GM03348 (cell line): ENCODE data around the gene PEPD.

ENCODE experiments used
- DNase-seq: peaks from one replicate; pipeline ENCODE4 v3.0.0; 2012; ENCODE audit warnings: low spot score

Gene PEPD

DNA sequence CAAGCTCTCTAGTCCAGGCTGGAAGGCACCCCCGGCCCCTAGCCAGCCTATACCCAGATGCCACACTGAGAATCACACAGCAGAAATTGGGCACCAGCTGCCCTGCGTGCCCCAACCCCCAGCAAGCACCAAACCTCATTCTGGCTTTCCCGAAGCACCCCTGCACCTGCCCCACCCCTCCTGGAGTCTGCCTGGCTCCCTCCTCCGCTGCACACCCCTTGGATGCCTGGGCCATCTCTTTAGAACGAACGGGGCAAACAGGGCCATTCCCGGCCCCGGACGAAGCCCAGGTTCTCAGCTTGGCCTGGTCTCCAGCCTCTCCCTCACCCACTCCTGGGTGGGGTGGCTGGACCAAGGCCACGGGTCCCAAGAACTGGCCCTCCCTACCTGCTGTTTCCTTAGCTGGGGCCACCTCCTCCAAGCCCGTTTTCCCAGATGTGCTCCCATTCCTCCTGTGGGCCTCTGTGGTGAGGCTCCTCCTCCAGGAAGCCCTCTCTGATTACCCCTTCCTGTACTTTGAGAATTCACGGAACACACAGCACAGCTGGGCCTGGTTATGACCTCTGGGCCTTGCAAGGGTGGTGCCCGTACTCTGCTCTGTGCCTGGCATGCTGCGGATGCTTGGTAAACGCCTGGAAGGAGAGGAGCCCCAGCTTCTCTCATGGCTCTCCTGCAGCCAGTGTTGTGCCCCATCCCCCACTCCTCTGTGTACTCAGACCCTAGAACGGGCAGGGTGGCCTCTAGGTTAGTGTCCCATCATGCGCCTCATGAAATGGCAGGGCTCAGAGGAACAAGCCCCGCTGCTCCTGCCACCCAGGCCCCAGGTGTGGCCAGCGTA is 126.6 kb downstream of the PEPD start:
- no peak for DNase-seq

DNA sequence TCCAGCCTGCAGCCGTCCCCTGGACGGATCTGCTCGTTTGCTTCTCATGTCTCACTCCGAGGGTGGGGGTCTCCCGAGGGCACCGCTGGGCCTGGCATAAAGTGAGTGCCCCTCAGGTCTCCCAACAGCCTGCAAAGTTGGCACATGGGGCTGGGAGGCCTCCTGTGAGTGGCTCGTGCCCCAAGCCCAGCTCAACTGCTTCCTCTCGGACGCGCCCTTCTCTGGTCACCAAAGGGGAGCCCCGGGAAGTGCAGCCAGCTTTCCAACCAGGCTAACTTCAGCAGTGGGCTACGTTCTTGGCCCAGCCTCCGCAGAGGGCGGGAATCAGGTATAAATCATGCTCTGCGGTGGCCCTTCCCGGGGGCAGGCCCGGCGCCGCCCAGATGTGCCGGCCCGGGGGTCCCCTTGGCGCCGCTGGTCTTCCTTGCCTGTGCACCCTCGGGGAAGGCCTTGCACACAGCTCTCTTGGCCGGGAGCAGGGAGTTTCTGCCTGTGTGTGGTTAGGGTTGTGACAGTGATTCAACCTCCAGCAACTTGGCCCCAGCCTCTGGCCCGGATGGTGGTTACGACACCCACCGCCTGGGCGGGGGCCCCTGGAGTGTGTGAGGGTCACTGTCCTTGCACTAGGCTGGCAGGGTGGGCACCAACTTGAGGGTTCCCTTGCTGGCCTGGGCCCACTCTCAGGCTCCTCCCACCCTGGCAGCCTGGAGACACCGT is 127.4 kb downstream of the PEPD start:
- DNase-seq: peak; percentile 95

GRCh38 chr19:33393286-33394005 is 128.1 kb downstream of the PEPD start:
- DNase-seq: no peak

GRCh38 chr19:33392341-33393285 is 129.0 kb downstream of the PEPD start:
- DNase-seq: no peak

GRCh38 chr19:33391631-33392249 is 129.9 kb downstream of the PEPD start:
- DNase-seq: no peak

DNA sequence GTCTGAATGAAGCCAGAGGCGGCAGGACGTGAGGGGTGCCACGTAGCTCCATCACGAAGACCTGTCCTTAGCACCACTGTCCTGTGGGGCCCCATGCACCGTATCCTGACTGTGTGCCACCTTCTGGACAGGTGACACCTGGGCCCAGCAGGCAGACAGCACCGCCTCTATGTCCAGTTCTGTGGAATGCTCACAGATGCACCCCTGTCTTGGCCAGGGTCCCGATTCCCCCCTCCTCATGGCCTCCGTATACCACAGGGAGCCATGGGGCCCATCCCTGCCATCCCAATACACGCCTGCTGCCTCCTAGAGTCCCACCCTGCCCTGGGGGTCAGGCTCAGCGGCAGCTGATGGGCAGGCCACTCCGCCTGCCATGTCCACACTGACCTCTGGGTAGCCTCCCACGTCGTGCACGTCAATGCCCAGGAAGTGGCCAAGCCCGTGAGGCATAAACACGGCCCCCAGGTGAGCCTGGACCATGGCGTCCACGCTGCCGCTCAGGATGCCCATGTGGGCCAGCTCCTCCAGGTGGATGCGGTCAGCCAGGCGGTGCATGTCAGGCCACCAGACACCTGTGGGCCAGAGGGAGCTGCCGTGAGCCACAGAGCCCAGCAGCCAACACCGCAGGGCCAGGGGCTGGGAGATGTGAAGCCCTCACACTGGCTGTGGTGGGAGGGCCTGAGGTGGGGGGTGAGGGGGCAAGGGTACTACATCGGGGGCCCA is 130.5 kb downstream of the PEPD start:
- no peak for DNase-seq

DNA sequence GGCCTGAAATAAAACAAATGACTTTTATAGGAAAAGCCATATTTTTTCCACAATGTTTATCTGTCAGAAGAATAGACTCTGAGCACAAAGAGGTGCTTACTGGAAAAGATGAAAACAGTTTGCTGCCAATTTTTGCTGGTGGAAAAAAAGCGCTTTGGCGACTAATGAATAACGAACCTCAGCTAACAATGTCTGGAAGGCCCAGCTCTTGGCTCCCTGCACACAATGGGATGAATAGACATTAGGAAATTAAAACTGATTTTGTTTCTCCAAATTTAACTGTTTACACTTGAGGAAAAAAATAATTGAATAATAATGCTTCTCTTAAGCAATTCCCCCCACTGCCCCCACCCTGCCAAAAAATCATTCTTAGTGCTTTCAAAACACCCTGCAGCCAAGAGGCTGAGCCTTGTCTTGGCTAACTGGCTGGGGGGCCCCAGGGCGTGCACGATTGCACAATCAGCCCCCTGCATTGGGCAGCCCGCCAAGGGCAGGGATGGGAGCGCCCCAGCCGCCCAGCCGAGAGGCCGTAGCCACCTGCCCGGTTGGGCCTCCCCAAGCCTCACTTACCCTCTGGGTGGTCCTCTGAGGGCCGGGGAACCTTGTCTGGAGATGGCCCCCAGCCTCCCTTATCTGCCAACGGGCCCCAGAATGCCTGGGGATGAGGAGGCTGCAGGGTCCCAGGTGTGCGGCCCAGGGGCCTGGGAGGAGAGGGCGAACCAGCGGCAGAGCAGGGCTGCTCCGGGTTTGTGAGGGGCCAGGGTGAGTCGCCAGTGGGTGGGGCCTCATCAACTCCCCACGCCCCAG is 131.3 kb downstream of the PEPD start:
- DNase-seq: no peak

- no peak for DNase-seq
These were observed 132.0 kb downstream of the PEPD start for GRCh38 chr19:33389421-33390100.

- peak; percentile 6 for DNase-seq
These were observed 132.7 kb downstream of the PEPD start for GRCh38 chr19:33388725-33389420.

- peak; percentile 43 for DNase-seq
These were observed 133.3 kb downstream of the PEPD start for GRCh38 chr19:33388231-33388724.

GRCh38 chr19:33387351-33388230 is 134.0 kb downstream of the PEPD start:
- no peak for DNase-seq

DNA sequence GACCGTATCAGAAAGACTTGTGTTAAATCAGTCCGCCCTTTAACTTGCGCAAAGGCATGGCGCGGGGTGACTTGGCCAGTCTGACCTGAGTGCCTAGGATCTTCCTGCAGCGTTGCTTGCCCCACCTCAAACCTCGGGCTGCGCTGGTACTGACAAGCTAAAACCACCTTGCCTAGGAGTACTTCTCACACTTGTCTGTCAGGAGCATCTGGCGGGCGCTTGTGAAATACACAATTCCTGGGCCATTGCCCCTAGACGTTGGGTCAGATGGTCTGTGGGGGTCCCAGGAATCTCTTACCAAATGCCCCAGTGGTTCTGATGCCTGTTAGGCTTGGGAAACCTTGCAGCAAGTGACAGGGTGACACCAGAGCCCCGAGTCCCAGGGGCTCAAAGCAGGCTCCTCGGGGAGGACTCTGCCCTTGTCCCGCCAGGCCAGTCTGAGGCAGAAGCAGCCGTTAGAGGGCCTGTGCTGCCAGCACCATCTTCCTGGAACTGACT is 135.2 kb downstream of the PEPD start:
- DNase-seq: no peak

- no peak for DNase-seq
These were observed 135.6 kb downstream of the PEPD start for GRCh38 chr19:33385956-33386355.

- DNase-seq: no peak
These were observed 136.6 kb downstream of the PEPD start for GRCh38 chr19:33384983-33385382.

GRCh38 chr19:33383720-33384292 is 137.8 kb downstream of the PEPD start:
- DNase-seq: no peak

DNA sequence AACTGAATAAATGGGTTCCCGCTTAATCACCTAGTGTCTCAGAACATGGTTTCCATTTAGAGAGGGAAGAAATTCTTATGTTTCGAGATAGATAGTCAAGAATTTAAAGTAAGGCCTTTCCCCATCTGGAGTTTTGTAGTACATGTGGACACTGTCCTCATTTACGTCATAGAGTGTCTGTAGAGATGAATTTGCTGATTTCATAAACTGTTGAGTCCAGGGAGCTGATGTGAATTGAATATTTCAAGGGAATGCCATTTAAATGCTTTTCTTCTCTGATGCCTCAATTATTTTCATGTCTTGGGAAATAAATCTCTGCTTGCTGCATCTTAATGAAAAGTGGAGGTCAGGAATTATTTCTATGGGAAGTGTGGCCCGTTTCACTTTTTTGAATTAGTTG is 138.6 kb downstream of the PEPD start:
- DNase-seq: no peak

- DNase-seq: no peak
These were observed 139.6 kb downstream of the PEPD start for GRCh38 chr19:33382006-33382405.
